Central memory CD8-positive, alpha-beta T cell (primary cell): ENCODE data around the gene SLAIN2.
"Not testable (repeated sequence)": the region's sequence is repeated elsewhere in the genome, so short reads cannot be mapped to it uniquely, and the experiment has no call there.

Source experiments
- ATAC-seq: fragments of 150-1000 bp; cut with Tn5 transposase; replicated peaks from 2 replicates; pipeline ENCODE4 v1.10.0; 2022; ENCODE audit warnings: mild to moderate bottlenecking, moderate FRiP score, moderate number of reproducible peaks; ENCODE audit not compliant: poor library complexity, severe bottlenecking; ENCODE audit errors: extremely low read depth
- DNase-seq, 2 donors: peaks; one replicate each; pipeline ENCODE4 v3.0.0; 2021; ENCODE audit warnings: low spot score in 2 of 2
- H3K27ac Mint-ChIP-seq: one replicate; pipeline ENCODE4 v1.8.0; 2022; ENCODE audit warnings: low read depth, mild to moderate bottlenecking, moderate library complexity, mixed read lengths
- H3K27me3 Mint-ChIP-seq: one replicate; pipeline ENCODE4 v1.8.0; 2022; ENCODE audit warnings: mixed read lengths
- H3K36me3 Mint-ChIP-seq: one replicate; pipeline ENCODE4 v1.8.0; 2022; ENCODE audit warnings: mild to moderate bottlenecking, moderate library complexity, mixed read lengths; ENCODE audit not compliant: insufficient read depth
- H3K4me1 Mint-ChIP-seq: one replicate; pipeline ENCODE4 v1.8.0; 2022; ENCODE audit warnings: mixed read lengths
- H3K4me3 Mint-ChIP-seq: one replicate; pipeline ENCODE4 v1.8.0; 2022; ENCODE audit warnings: mild to moderate bottlenecking, moderate library complexity, mixed read lengths
- H3K9me3 Mint-ChIP-seq: one replicate; pipeline ENCODE4 v1.8.0; 2022; ENCODE audit warnings: mixed read lengths

The SLAIN2 gene

DNA sequence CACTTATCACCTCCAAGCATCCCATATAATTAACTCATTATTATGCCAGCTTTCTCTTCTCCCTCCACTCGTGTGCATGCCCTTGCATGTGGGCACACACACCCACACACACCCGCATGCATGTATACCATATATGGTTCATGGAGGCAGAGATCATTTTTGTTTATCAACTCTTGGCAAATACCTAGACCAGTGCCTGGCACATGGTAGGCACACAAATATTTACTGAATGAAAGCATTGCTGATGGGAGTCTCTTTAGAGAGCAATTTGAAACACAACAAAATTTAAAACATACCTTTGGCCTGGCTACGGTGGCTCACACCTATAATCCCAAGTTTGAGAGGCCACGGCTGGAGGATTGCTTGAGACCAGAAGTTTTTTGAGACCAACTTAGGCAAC, 90.7 kb downstream of the SLAIN2 start:
- DNase-seq (no peak), ATAC-seq (no peak)
- Mint-ChIP-seq H3K27ac (no peak overlapping the region), H3K4me1 (peaks cover 16% of the 10 kb centered on the region), H3K4me3 (no peak overlapping the region), H3K36me3 (peaks cover 3% of the 10 kb centered on the region), H3K9me3 (no peaks in the 10 kb centered on the region), H3K27me3 (no peaks in the 10 kb centered on the region)

DNA sequence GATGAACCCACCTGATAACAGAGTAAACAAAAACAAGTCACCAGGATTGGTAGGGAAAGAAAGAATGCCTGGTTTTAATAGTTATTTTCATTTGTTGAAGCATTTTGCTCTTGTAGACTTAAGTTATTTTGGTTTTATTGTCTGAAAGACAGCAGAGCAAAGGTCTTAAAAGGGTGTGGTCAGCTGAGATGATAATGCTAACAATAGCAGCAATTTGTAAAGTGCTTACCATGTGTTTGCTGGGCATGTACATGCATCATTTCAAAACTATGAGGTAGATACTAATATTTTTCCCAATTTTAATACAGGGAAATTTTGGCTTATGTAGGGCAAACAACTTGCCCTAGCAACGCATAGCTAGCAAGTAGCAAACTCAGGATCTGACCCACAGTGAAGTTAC, 95.0 kb downstream of the SLAIN2 start:
- Mint-ChIP-seq H3K27ac (no peak overlapping the region), H3K9me3 (no peaks in the 10 kb centered on the region), H3K4me3 (no peak overlapping the region)

DNA sequence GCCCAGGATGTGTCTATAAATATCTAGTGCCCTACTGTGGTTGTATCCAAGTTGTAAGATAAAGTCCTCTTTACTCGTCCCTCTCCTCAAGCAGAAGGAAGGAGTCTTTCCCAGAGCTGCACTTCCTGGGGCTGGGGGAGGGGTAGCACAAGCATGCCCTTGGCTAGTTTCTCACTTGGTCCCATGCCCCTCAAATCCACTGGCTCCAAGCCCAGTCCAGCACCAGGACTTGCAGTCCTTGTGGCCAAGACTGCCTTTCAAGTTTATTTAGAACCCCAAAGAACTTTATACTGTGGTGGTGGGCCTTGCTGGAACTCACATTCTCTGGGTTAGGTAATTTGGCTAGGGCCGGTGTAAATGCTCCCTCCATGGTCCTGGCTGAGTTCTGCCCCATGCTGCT, 98.7 kb downstream of the SLAIN2 start:
- DNase-seq (no peak), ATAC-seq (no peak)
- H3K4me3 Mint-ChIP-seq = no peak overlapping the region
- H3K9me3 Mint-ChIP-seq = no peaks in the 10 kb centered on the region
- H3K27me3 Mint-ChIP-seq = peaks cover 15% of the 10 kb centered on the region
- H3K27ac Mint-ChIP-seq = no peak overlapping the region
- H3K36me3 Mint-ChIP-seq = no peaks in the 10 kb centered on the region
- H3K4me1 Mint-ChIP-seq = no peaks in the 10 kb centered on the region

More for the DNA sequence above, 95.0 kb downstream of the SLAIN2 start:
- DNase-seq = no peak
- no peaks in the 10 kb centered on the region for H3K36me3 Mint-ChIP-seq
- peaks cover 8% of the 10 kb centered on the region for H3K4me1 Mint-ChIP-seq
- H3K27me3 Mint-ChIP-seq = peaks cover 15% of the 10 kb centered on the region
- ATAC-seq = no peak

DNA sequence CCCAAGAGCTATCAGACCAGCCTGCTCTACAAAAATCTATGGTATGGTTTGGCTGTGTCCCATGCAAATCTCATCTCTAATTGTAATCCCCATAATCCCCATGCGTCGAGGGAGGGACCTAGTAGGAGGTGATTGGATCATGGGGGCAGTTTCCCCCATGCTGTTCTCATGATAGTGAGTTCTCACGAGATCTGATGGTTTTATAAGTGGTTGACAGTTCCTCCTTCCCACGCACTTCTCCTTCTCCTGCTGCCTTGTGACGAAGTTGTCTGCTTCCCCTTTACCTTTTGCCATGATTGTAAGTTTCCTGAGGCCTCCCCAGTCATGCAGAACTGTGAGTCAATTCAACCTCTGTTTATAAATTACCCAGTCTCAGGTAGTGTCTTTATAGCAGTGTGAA, 99.6 kb downstream of the SLAIN2 start:
- ATAC-seq, H3K4me3 Mint-ChIP-seq: not testable (repeated sequence)

DNA sequence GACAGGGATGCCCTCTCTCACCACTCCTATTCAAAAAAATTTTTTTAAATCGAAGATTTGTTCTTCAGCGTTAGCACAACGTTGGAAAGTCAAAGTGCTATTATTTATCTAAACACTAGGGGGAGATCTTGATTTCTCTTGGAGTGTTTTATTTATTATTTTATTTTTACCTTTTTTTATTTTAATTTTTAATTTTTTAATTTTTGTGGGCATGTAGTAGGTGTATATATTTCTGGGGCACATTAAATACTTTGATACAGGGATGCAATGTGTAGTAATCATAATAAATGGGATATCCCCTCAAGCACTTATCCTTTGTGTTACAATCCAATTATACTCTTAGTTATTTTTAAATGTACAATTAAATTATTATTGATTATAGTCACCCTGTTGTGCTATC, 104.4 kb downstream of the SLAIN2 start:
- no peak for ATAC-seq
- Mint-ChIP-seq H3K4me1 (no peaks in the 10 kb centered on the region), H3K27ac (no peak overlapping the region), H3K4me3 (no peak overlapping the region), H3K9me3 (no peaks in the 10 kb centered on the region), H3K36me3 (no peaks in the 10 kb centered on the region), H3K27me3 (no peaks in the 10 kb centered on the region)
- no peak for DNase-seq

More for the DNA sequence above, 99.6 kb downstream of the SLAIN2 start:
- H3K36me3 Mint-ChIP-seq, DNase-seq, H3K9me3 Mint-ChIP-seq, H3K27ac Mint-ChIP-seq, H3K4me1 Mint-ChIP-seq: not testable (repeated sequence)
- peaks cover 15% of the 10 kb centered on the region for H3K27me3 Mint-ChIP-seq

DNA sequence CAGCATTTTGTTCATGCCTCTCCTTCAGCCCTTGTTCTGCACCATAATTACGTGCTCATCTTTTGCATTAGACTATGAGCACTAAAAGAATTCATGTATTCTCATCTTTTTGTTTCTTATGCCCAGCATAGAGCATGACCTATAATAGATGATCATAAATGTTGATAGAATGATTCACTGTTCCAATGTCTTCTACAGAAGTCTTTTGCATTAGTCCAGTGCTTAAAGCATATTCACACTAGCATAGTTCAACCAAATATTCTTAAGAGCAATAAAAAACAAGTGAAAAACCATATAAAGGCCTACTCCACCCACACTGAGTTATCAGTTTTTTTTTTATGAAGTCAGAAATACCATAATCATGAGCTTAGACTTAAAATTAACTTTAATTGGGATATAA, 105.3 kb downstream of the SLAIN2 start:
- ATAC-seq = no peak
- no peaks in the 10 kb centered on the region for H3K4me1 Mint-ChIP-seq
- no peaks in the 10 kb centered on the region for H3K27me3 Mint-ChIP-seq
- no peak overlapping the region for H3K4me3 Mint-ChIP-seq
- H3K36me3 Mint-ChIP-seq = no peaks in the 10 kb centered on the region
- no peaks in the 10 kb centered on the region for H3K9me3 Mint-ChIP-seq
- no peak for DNase-seq
- H3K27ac Mint-ChIP-seq = no peak overlapping the region

DNA sequence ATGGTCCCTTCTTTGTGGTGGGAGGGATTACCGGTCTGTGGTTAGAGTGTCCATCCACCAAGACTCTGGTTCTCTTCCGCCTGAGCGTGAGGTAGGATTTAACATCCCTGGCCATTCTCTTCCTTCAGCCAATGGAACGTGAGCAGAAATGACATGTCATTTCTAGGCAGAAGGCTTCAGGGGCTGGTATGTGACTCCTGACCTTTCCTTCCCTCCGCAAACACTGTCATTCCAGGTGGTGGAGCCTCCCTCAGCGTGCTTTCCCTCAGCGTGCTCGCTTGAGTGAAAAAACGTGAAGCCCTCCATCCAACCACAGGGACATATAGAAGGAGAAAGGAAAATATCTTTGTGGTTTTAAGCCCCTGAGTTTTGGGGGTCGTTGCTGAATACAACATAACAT, 107.8 kb downstream of the SLAIN2 start:
- ATAC-seq (no peak), DNase-seq (no peak)
- H3K27me3 Mint-ChIP-seq = no peaks in the 10 kb centered on the region
- no peak overlapping the region for H3K4me3 Mint-ChIP-seq
- no peak overlapping the region for H3K27ac Mint-ChIP-seq
- no peaks in the 10 kb centered on the region for H3K4me1 Mint-ChIP-seq
- H3K9me3 Mint-ChIP-seq = no peaks in the 10 kb centered on the region
- peaks cover 2% of the 10 kb centered on the region for H3K36me3 Mint-ChIP-seq

DNA sequence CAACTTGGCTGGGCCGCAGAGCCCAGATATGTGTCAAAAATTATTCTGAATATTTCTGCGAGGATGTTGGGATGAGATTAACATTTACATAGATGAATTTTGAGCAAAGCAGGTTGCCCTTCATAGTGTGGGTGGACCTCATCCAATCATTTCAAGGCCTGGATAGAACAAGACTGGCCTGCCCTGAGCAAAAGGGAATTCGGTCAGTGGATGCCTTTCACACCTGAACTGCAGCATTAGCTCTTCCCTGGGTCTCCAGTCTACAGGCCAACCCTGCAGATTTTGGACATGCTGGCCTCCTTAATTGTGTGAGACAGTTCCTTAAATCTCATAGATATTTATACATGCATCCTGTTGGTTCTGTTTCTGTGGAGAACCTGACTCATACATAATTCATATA, 109.4 kb downstream of the SLAIN2 start:
- H3K27ac Mint-ChIP-seq = no peak overlapping the region
- no peak overlapping the region for H3K4me3 Mint-ChIP-seq
- no peaks in the 10 kb centered on the region for H3K4me1 Mint-ChIP-seq
- no peaks in the 10 kb centered on the region for H3K27me3 Mint-ChIP-seq
- peaks cover 4% of the 10 kb centered on the region for H3K36me3 Mint-ChIP-seq
- ATAC-seq (no peak), DNase-seq (no peak)
- no peaks in the 10 kb centered on the region for H3K9me3 Mint-ChIP-seq

DNA sequence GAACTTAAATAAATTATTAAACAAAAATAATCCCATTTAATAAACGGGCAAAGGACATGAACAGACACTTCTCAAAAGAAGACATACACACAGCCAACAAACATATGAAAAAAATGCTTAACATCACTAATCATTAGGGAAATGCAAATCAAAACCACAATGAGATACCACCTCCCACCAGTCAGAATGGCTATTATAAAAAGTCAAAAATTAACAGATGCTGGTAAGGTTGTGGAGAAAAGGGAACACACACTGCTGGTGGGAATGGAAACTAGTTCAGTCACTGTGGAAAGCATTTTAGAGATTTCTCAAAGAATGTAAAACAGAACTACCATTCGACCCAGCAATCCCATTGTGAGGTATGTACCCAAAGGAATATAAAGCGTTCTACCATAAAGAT, 110.3 kb downstream of the SLAIN2 start:
- not testable (repeated sequence) for H3K27ac Mint-ChIP-seq, H3K4me3 Mint-ChIP-seq, H3K36me3 Mint-ChIP-seq, H3K27me3 Mint-ChIP-seq, H3K4me1 Mint-ChIP-seq, H3K9me3 Mint-ChIP-seq, ATAC-seq, DNase-seq

DNA sequence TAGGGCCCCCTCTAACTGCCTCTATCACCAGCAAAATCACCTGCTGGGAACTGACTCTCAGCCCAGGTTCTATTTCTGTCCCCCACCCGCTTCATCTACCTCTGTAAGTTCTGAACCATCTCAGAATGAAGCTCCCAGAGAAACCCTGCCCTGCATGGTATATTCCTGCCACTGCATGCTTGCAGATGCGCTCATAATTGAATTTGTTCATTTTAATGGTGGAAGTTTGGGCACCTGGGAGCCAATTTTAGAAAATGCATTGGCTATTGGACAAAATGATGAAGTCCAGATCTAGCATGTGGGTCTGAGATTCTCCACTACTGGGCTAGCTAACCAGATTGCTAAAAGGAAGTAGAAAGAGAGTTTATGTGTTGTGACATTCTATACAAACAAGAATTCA, 113.3 kb downstream of the SLAIN2 start:
- Mint-ChIP-seq H3K36me3 (peaks cover 4% of the 10 kb centered on the region), H3K27ac (no peak overlapping the region), H3K27me3 (no peaks in the 10 kb centered on the region), H3K4me1 (no peaks in the 10 kb centered on the region), H3K4me3 (no peak overlapping the region), H3K9me3 (no peaks in the 10 kb centered on the region)
- ATAC-seq (no peak), DNase-seq (no peak)

DNA sequence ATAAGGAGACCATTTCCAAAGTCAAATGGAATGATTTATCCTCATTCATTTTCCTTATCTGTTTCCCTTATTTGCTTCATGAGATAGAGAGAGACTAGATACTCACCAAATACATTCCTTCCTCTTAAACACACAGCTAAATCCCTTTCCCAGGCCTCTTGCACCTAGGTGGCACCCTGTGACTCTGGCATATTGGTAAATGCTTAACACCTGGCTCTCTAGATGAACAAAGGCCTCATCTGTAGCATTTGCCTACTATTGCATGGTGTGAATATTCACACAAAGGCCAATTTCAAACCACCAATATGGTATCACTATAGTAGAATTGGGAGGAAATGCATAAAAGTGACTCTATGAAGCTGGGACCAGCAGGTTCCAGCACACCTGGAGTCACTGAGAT, 119.7 kb downstream of the SLAIN2 start:
- no peak overlapping the region for H3K4me3 Mint-ChIP-seq
- no peaks in the 10 kb centered on the region for H3K9me3 Mint-ChIP-seq
- H3K27ac Mint-ChIP-seq = no peak overlapping the region
- ATAC-seq = no peak
- no peaks in the 10 kb centered on the region for H3K27me3 Mint-ChIP-seq
- no peaks in the 10 kb centered on the region for H3K36me3 Mint-ChIP-seq
- DNase-seq = no peak
- H3K4me1 Mint-ChIP-seq = no peaks in the 10 kb centered on the region

DNA sequence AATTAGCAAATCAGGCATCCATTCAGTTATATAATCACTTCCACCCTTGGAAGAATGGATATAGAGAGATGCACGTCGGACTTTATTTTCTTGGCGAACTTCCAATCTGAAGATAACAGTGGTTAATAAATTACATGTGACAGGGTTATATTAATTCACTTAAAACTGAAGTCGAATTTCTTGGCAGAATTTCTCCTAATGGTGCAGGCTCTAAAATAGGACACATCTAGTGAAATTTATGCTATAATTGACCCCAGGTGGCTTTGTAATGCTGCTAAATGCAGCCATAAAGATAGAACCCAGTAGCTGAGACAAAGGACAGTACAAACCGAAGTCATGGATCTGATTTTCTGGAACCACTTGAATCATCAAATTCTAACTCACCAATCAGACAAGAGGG, 121.0 kb downstream of the SLAIN2 start:
- Mint-ChIP-seq H3K27ac (no peak overlapping the region), H3K36me3 (no peaks in the 10 kb centered on the region), H3K4me3 (no peak overlapping the region), H3K4me1 (no peaks in the 10 kb centered on the region), H3K9me3 (no peaks in the 10 kb centered on the region), H3K27me3 (no peaks in the 10 kb centered on the region)
- no peak for DNase-seq
- no peak for ATAC-seq

DNA sequence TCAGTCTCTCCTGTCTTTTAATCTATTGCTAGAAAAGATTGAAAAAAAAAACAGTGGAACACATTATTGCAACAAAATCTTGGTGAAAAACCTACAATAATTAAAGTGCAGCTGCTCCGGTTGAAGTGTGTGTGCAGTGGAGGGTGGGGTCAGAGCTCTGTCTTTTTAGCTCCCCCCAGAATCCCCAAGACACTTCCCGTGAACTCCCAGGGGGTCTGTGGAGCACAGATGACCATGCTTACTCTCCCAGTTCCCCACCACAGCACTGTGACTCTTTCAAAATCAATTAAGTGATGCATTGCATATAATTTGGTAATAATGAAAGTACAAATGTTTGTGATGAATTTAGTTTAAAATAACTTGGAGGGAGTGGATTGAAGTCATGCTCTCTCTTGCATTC, 126.1 kb downstream of the SLAIN2 start:
- DNase-seq (no peak), ATAC-seq (no peak)
- H3K27ac Mint-ChIP-seq = no peak overlapping the region
- H3K9me3 Mint-ChIP-seq = no peaks in the 10 kb centered on the region
- no peak overlapping the region for H3K4me3 Mint-ChIP-seq
- H3K27me3 Mint-ChIP-seq = no peaks in the 10 kb centered on the region
- no peaks in the 10 kb centered on the region for H3K36me3 Mint-ChIP-seq
- H3K4me1 Mint-ChIP-seq = no peaks in the 10 kb centered on the region

DNA sequence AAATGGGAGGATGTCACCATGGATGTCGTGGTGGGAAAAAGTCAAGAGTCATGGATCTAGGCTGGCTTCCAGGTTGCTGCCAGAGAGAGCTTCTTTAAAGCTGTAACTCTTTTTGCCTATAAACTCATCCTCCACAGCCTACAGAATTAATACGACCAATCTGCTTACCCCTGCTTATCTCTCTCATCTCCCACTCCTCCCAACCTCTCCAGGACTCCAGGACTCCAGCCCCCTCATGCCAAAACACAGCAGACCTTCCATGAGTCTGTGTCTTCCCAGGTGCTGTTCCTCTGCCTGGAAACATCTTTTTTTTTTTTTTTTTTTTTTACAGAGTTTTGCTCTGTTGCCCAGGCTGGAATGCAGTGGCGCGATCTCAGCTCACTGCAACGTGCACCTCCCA, 126.6 kb downstream of the SLAIN2 start:
- no peak overlapping the region for H3K27ac Mint-ChIP-seq
- no peaks in the 10 kb centered on the region for H3K9me3 Mint-ChIP-seq
- H3K36me3 Mint-ChIP-seq = no peaks in the 10 kb centered on the region
- DNase-seq (no peak), ATAC-seq (no peak)
- H3K4me1 Mint-ChIP-seq = no peaks in the 10 kb centered on the region
- no peaks in the 10 kb centered on the region for H3K27me3 Mint-ChIP-seq
- H3K4me3 Mint-ChIP-seq = no peak overlapping the region
